ELF-1 (cell line): Measurements from ENCODE around the gene KIF5B.
A peak's percentile ranks its signal among the peaks of the same experiment; 100 is the strongest.
"Not testable (repeated sequence)": the region's sequence is repeated elsewhere in the genome, so short reads cannot be mapped to it uniquely, and the experiment has no call there.

Experiments
- DNase-seq: peaks from one replicate; pipeline ENCODE4 v3.0.0-alpha.2; 2016; ENCODE audit warnings: low read depth, low spot score

Gene KIF5B

DNA sequence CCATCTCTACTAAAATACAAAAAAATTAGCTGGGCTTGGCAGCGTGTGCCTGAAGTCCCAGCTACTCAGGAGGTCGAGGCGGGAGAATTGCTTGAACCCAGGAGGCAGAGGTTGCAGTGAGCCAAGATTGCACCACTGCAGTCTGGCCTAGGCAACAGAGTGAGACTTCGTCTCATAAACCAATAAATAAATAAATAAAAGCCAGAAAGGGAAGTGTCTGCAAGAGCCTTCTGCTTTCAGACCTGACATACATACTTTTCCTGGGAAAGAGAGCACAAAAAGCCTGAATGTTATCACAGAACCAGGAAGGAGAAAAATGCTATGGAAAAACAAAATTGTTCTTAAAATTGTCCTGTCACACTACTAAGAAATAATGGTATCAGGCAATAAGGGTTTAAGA is 4.1 kb upstream of the KIF5B start:
- no peak for DNase-seq

DNA sequence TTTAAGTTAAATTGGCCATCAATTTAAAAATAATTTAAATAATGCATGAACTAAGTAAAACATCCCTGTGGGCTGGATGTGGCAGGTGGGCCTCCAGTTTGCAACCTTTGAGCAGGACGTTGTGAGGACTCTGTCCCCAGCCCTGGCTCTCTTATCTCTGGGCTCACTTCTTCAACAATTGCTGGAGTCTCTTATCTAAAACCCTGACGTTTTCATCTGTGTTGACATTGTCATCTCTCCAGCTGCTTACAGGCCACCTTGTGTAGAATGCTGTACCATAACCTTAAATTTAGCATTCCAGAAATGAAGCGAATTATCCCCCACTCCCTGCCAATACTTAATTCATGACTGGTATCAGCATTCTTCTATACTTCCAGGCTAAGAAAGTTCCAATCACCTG is 3.2 kb upstream of the KIF5B start:
- DNase-seq, result no peak

DNA sequence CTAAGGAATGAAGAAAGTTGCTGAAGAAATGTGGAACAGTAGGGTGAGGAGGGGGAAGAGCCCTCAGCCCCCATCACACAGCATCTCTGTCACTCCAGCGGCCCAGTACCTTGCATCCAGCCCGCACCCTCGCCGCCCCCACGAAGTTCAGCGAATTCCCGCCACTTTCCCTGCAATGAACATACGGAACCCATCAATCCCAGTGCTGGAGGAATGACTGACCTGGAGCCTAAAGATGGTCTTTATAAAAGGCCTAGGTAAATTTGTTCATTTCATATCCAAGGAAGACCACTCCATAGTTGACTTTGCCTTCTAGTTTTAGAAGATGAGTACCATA is 779 bp upstream of the KIF5B start:
- DNase-seq, result no peak

DNA sequence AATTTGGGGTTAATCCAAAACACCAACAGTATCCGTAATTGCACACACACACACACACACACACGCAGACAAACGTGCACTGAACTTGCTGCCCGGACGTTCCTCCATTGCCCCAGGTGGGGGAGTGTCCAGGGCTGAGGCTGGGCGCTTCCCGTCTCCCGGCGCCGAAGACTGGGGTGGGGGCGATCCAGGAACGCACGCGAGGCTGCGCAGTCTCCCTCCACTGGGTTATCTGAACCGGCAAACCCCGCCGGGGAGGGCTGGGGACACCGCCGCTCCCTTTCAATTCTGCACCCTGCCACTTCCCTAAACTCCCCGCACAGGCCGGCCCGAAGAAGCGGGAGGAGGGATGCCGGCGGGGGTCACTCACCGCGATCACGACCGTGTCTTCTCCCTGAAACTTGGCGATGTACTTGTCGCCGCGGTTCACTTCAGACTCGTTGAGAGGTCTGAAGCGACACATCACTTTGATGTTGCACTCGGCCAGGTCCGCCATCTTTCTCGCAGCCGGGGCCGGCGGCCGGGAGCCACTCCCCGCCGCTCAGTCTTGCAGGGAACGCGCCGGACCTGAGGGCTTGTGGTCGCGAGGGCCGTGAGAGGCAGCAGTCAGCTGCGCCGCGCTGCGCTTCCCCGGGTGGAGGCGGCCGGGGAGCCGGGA is 618 bp downstream of the KIF5B start:
- DNase-seq, result peak; percentile 83

DNA sequence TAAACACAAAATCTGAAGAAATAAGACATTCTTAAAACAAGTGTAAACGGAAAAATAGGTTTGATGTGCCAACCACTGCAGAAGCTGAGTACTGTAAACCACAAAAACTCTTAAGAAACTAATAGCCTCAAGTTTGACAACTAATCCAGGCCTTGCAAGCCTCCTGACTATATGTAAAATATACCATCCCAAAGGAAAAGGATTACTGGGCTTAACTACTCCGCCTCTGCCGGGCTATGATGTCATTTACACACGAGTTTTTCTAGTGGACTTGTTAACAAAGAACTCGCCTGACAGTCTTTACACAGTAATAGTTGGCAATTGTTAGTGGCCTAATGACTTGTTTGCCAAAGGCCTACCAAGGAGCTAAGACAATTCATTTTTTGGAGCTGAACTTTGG is 2.1 kb downstream of the KIF5B start:
- DNase-seq, result peak; percentile 24

DNA sequence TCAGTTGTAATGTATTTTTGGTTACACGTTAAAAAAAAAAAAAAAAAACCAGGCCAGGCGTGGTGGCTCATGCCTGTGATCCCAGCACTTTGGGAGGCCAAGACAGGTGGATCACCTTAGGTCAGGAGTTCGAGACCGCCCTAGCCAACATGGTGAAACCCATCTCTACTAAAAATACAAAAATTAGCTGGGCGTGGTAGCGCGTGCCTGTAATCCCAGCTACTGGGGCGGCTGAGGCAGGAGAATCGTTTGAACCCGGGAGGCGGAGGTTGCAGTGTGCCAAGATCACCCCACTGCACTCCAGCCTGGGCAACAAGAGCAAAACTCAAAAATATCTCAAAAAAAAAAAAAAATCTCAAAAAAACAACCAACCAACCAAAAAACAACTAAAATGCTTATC is 2.8 kb downstream of the KIF5B start:
- DNase-seq, result not testable (repeated sequence)

DNA sequence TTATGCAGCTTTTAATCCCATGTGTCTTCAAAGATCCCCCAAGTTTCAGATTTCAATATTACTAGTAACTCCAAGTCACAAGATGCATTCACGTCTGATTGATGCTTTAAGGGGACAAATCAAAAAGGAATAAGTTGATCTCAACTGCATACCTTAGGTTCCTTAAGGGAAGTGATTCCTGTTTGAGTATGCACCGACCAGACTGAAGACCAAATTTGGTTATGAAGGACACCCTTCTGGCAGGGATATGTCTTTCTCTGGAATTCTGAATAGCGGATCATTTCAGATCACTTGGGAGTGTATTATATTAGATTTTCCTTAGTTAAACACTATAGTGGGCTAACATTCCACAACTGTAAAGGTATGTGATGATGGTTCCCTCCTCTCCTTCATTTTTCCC is 4.3 kb downstream of the KIF5B start:
- DNase-seq, result no peak

DNA sequence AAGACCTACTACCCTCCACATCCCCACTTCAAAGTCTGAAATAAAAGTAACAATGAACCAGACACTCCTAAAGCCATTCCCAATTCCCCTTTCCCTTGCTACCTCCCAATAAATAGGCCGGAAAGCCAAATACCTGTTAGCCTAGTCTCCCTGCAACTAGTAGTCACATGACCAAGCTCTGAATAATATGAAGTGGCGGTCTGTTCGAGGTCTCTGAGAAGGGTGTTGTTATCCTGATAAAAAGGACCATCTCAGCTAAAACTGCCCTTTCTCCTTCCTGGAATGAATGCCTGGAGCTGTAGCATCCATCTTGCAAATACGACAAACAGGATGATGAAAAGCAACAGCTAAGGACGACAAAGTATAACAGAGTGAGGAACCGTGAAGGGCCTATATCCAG is 6.0 kb downstream of the KIF5B start:
- DNase-seq, result peak; percentile 40

DNA sequence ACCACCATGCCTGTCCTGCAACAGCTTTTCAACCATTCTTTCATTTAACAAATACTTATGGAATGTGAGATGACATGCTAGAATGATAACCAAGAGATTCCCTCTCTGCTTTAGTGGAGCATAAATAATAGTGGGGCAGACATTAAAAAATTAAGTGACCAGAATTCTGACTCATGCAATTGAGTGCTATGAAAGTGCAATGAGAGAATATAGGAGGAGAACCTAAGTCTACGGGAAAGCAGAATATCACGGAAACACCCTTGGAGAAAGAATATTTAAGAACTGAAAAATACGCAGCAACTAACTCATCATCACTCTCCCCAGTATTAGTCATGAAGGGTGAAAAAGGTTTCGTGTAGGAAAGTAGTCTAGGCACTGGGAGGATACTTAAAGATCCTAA is 7.1 kb downstream of the KIF5B start:
- DNase-seq, result no peak

DNA sequence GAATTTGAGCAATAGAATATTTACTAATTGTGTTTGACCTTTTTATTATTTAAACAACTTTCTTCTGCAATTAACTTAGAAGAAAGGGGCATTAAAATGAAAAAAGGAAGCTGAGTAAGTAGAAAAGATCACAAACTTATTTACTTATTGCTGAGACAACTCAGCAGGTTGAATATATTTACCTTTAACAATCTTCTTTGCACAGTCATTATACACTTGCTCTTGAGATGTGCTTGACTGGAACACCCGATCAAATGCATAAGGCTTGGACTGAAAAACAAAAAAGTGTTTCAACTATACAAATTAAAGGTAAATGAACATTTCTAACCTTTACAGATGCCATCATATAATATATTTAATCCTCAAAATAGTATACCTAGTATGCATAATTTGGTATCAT is 7.9 kb downstream of the KIF5B start:
- no peak for DNase-seq

DNA sequence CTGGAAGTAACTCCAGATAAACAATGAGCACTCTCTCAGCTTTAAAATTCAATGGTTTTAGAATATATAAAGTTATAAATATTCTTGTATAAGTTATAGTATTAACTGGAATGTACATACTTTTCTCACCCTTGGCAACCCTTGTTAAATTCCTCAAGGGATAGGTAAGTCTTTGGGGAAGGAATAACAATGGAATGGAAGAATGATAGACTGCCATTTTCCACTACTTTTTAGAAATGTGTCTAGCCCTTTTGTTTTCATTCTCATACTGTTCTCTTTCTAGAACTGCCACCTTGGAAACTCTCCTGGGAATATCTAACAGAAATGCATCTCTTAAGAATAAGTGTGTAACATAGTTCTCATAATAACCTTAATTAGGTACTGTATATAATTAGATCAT is 8.3 kb downstream of the KIF5B start:
- no peak for DNase-seq

DNA sequence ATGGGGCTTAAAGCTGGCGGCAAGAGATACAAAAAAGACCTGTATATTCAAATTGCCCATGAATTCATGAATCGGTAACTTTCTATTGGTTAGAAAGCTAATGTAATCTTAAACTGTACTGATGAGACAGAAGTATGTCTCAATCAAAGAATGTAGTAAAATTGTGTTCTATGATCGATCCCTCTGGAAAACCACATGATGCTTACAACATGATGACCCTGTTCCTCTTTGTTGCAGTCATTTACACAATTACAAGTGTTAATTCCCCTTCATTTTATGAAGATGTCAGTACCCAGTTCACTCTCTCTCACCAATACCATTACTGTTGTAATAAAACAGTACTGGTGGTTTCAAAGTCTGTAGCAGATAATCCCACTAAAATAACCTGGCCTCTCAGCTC is 10.1 kb downstream of the KIF5B start:
- no peak for DNase-seq

DNA sequence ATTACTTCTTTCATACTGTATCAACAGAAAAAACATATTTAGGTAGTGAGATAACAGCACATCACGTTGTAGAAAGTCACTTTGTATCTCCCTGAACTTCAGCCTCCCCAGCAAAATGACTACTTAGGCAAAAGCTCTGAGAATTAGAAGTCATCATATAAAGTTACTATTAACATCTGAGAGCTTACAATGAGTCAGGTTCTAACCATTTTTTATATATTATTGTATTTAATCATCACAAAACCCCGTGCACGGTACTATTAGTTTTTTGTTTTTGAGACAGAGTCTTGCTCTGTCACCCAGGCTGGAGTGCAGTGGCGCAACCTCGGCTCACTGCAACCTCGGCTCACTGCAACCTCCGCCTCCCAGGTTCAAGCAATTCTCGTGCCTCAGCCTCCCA is 13.5 kb downstream of the KIF5B start:
- DNase-seq, result not testable (repeated sequence)

DNA sequence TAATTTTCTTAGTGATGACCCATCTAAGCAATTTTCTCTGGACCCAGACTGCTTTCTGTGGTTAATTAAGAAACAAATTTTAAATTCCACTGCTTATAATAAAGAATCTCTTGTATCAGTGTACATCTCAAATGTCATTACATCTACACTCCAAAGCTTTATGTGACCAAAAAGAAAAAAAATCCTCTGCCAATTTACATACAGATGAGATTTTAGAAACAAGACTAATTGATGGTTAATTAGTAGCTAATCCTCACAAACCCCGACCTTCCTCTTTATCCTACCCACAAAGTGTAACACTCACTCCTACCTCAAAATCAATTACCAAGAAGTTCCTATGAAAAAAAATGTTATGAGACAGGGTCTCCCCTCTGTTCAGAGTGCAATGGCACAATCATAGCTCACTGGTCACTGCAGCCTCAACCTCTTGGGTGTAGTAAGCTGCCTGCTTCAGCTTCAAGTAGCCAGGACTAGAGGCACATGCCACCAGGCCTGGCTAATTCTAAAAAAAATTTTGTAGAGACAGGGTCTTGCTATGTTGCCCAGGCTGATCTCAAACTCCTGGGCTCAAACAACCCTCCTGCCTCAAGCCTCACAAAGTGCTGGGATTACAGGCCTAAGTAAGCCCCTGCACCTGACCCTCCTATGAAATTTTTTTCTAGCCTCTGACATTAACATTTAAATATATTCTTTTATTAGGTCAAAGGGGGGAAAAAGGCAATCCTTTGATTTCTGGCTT is 14.8 kb downstream of the KIF5B start:
- no peak for DNase-seq

DNA sequence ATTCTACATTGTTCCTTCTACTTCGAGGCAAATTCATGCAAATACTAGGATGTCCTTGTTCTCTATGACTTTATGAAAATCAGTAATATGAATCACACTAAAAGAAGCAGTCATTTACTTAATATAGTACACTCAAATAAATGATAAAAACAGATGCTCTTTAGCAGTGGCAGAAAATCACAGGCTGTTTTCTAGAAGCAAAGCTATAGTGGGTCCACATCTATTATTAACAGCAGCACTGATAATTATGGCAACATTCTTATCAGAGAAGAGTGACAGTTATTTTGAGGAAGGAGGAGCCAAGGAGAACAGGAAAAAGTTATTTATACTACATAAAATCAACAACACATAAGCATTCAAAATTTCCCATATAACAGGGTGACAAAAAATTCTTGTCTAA is 16.5 kb downstream of the KIF5B start:
- DNase-seq, result no peak

DNA sequence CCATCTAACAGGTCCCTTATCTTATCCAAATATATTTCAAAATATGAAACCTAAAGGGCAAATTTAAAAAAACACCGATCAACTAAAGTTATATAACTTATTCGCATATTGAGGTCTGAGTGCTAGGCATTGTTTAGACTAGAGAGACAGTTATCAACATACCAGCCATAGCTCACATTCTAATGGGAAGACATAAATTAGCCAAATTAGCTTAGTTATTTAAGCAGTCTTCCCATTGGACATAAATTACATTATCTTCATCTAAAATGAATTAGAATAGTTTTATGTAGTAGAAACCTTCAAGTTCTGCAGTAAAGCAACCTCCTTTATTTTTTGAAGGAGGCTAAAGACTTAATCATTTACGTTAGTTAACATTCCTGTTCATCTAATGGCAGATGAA is 17.4 kb downstream of the KIF5B start:
- DNase-seq, result no peak

DNA sequence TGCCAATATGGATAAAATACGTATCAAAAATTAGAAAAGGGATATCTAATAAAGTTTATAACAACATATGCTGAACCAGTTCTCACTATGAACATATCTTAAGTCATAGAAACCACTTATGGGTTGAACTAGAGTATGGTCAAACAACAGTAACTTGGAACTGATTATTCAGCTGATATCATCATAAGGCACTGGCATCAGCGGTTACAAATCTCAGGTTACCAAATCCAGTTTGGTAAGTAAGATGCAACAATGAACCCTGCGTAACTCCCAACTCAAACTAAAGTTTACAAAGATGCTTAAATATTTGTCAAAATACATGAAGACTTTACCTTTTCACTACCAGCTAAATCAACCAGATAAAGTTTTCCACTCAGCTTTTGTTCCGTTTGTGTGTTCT is 19.3 kb downstream of the KIF5B start:
- DNase-seq, result no peak

DNA sequence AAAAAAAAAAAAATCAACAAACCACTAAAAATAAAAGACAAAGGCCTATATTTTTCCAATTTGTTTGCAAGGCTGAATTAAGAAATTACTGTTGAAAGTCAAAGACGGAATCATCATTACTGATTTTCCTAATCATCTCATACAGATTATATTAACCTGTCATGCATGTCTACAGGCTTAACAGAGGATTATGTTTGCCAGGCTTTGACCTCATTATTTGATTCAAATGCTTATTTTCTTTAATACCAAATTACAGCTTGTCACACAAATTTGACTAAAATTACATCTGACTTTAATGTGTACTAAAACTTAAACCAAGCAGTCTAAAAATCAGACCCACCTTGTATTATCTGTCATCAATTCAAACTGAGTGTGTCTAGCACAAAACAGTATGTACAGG is 21.2 kb downstream of the KIF5B start:
- no peak for DNase-seq

DNA sequence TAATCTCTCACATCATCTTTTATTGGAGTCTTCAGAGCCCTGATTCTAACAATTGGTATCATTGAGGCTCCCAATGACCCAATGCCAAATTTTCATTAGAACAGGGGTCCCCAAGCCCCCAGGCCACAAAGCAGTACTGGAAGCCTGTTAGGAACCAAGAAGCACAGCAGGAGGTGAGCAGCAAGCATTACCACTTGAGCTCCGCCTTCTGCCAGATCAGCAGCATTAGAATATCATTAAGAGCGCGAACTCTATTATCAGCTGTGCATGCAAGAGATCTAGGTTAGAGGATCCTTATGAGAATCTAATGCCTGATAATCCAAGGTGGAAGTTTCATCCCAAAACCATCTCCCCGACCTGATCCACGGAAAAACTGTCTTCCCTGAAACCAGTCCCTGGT is 23.1 kb downstream of the KIF5B start:
- DNase-seq, result no peak

DNA sequence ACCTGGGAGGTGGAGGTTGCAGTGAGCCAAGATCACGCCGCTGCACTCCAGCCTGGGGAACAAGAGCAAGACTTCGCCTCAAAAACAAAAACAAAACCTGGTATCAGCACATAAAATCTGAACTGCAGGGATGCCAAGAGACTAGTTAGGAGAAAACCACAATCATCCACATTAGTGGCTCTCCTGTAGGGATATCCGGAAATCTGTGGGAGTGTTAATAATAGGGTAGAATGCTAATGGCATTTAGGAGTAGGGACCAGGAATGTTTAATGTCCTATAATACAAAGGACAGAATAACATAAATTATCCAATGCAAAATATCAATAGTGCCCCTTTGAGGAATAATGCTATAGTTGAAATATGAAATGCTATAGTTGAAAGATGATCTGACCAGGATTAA is 24.3 kb downstream of the KIF5B start:
- DNase-seq, result no peak

DNA sequence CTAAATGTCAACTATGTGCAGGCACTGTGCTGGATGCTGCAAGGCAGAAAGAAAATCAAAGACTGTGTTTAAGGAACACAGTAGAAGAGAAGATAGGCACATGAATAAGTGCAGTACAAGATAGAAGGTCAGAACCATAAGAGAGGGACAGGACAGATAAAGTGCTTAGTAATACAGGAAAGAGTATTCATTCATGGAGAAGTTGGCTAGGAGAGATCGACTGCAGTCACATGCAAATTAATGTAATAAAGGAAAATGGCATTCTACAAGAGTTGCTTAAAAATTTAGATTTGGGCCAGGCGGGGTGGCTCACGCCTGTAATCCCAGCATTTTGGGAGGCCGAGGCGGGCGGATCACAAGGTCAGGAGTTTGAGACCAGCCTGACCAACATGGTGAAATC is 24.8 kb downstream of the KIF5B start:
- no peak for DNase-seq

DNA sequence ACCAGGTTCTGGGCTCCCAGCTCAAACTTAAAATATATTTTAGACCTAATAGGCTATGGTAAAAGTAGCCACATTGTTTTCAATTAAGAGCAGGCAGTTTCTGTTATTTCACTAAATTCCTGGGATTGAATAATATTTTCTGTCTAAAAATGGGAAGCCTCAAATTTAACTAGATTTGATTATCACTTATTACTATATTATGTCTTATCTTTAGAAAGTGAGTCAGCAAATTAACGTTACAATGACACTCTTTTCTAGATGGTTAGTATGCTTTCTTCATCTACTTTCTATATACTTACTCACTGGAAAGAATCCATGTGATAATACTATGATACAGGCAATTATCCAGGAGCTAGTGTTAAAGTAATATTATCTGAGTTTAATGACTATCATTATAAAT is 27.5 kb downstream of the KIF5B start:
- DNase-seq, result no peak

DNA sequence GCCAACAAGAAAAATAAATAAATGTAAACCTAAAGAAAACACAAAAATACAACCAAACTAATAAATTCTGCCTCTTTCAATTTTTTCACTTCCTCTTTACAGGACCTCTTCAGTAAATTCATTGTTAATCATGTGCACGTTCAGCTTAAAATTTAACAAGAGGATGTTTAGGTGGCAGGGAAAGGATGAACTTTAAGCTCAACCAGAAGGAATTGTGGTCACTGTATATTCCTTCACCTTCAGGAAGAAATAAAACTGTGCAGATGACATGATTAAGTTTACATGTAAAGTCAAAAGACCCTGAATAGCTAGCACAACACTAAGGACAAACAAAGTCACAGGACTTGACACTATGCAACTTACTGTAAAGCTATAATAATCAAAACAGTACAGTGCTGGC is 33.0 kb downstream of the KIF5B start:
- no peak for DNase-seq

DNA sequence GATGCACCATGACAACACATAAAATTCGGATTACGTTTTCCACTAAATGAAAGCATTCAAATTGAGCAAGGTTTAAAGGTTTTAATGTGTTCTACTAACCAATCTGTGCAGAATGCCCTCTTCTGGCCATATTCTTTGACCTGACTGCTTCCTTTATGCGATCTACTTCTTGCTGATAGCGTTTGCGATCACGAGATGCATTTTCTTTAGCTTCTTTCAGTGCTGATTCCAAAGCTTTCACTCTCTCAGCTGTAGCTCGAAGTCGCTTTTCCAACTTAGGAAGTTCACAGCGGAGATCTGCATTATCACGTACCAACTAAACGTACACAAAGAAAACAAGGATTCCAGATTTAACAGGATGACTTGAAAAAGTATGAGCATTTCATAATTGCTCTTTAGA is 39.2 kb downstream of the KIF5B start:
- DNase-seq, result no peak
